22Rv1 (cell line): ENCODE data around the gene C1QTNF8.

Experiments
- CTCF ChIP-seq: fragments of 450-650 bp; IDR thresholded peaks from 2 replicates; pipeline ENCODE4 v1.5.1; 2017; ENCODE audit warnings: mild to moderate bottlenecking
- ZFX ChIP-seq: fragments of 450-650 bp; IDR thresholded peaks from 2 replicates; pipeline ENCODE4 v1.6.1; 2017; ENCODE audit warnings: antibody characterized with exemption, borderline replicate concordance

GRCh38 chr16:1077877-1078578, 18.0 kb downstream of the C1QTNF8 start:
- TF ChIP-seq CTCF, result no peak
- no peak for TF ChIP-seq ZFX
